HCT116 (cell line): ENCODE results near the gene EHBP1. TPM values are rescaled to one million over a fixed set of nuclear protein-coding genes. Genes with fewer than 3 reads are reported as not detected.

Experiments used
- ATAC-seq: fragments of 200-7000 bp; cut with Tn5 transposase; 2 replicates; pipeline ENCODE4 v1.9.1; 2020; ENCODE audit warnings: mild to moderate bottlenecking, moderate library complexity
- BruUV-seq: library from RNA; stranded (reverse); fragments of 400-500 nt; replicated peaks from 2 replicates; lab custom pipeline; 2021; lab: Mats Ljungman, UMichigan
- CTCF ChIA-PET: fragments of 300-600 bp; sonication (Branson Sonifier 250); formaldehyde crosslinking; loops from one replicate; lab custom pipeline; 2021; ENCODE audit warnings: antibody characterized with exemption; lab: Charles Lee
- POLR2A ChIA-PET: fragments of 300-600, 350-600 bp; sonication (Branson Sonifier 250); formaldehyde crosslinking; loops from one replicate; lab custom pipeline; 2021; ENCODE audit warnings: antibody characterized with exemption; lab: Charles Lee
- RAD21 ChIA-PET, 2 experiments: fragments of 300-600 bp; sonication (Branson Sonifier 250); formaldehyde crosslinking; loops; one replicate each; lab custom pipeline; 2023; ENCODE audit warnings: low total read pairs in 2 of 2; ENCODE audit not compliant: uncharacterized antibody in 2 of 2, unreplicated experiment in 2 of 2, low non-redundant PET in 1 of 2; lab: Charles Lee
- DNase-seq: peaks from one replicate; pipeline ENCODE4 v3.0.0-alpha.2; 2010; ENCODE audit warnings: low read depth, low spot score
- H2AFZ ChIP-seq: fragments of 200-600 bp; shearing (Covaris generic), sonication (generic); 2 replicates; pipeline ENCODE4 v1.6.1; 2017; ENCODE audit warnings: low read depth, mixed run types, mixed read lengths, antibody characterized with exemption, low read length; ENCODE audit not compliant: poor library complexity, severe bottlenecking
- H3K27ac ChIP-seq: 2 replicates; pipeline ENCODE4 v1.5.1; 2012; ENCODE audit warnings: low read depth, low read length
- H3K27me3 ChIP-seq: fragments of 200-600 bp; sonication (generic); 2 replicates; pipeline ENCODE4 v1.6.1; 2016; ENCODE audit warnings: mixed run types, low read length, mixed read lengths; ENCODE audit not compliant: insufficient read depth
- H3K36me3 ChIP-seq, 2 experiments: fragments of 200-500 bp in 1 of 2; fragments of 200-600 bp in 1 of 2; sonication (Bioruptor generic) in 1 of 2; sonication (generic) in 1 of 2; 2 replicates each; pipeline versions ENCODE4 v1.5.1 to v1.6.1; 2014 to 2016; ENCODE audit warnings: low read length in 2 of 2, inconsistent platforms in 1 of 2, mixed read lengths in 1 of 2, mixed run types in 1 of 2; ENCODE audit not compliant: insufficient read depth in 2 of 2, control insufficient read depth in 1 of 2
- H3K4me1 ChIP-seq, 2 experiments: fragments of 200-600 bp in 1 of 2; sonication (generic) in 1 of 2; 2 replicates each; pipeline versions ENCODE4 v1.5.1 to v1.6.1; 2012 to 2017; ENCODE audit warnings: low read length in 2 of 2, inconsistent platforms in 1 of 2, mild to moderate bottlenecking in 1 of 2, mixed read lengths in 1 of 2, mixed run types in 1 of 2, moderate library complexity in 1 of 2; ENCODE audit not compliant: insufficient read depth in 2 of 2, control insufficient read depth in 1 of 2
- H3K4me2 ChIP-seq: fragments of 200-600 bp; sonication (generic); 2 replicates; pipeline ENCODE4 v1.6.1; 2017; ENCODE audit warnings: mixed run types, low read length, mixed read lengths
- H3K4me3 ChIP-seq, 2 experiments: fragments of 200-600 bp in 1 of 2; sonication (generic) in 1 of 2; replicated peaks in 1 of 2; 2 replicates each; pipeline ENCODE4 v1.5.1; 2011 to 2016; ENCODE audit warnings: low read length in 2 of 2, control low read depth in 1 of 2, low read depth in 1 of 2, mild to moderate bottlenecking in 1 of 2, mixed read lengths in 1 of 2, mixed run types in 1 of 2
- H3K79me2 ChIP-seq: fragments of 200-600 bp; sonication (generic); 2 replicates; pipeline ENCODE4 v1.6.1; 2017; ENCODE audit warnings: mild to moderate bottlenecking, mixed run types, low read length, moderate library complexity, mixed read lengths; ENCODE audit not compliant: insufficient read depth
- H3K9ac ChIP-seq: fragments of 200-600 bp; sonication (generic); 2 replicates; pipeline ENCODE4 v1.6.1; 2016; ENCODE audit warnings: low read length, mixed read lengths
- H3K9me2 ChIP-seq: fragments of 200-600 bp; sonication (generic), shearing (Covaris generic); 2 replicates; pipeline ENCODE4 v1.6.1; 2017; ENCODE audit warnings: mixed run types, mild to moderate bottlenecking, moderate library complexity; ENCODE audit not compliant: insufficient read depth
- H3K9me3 ChIP-seq, 2 experiments: fragments of 200-500 bp in 1 of 2; fragments of 200-600 bp in 1 of 2; sonication (Bioruptor generic) in 1 of 2; sonication (generic) in 1 of 2; 2 replicates each; pipeline ENCODE4 v1.6.1; 2014 to 2017; ENCODE audit warnings: low read length in 2 of 2, mixed read lengths in 2 of 2, inconsistent platforms in 1 of 2, low read depth in 1 of 2, mild to moderate bottlenecking in 1 of 2, mixed run types in 1 of 2, moderate library complexity in 1 of 2; ENCODE audit not compliant: control insufficient read depth in 1 of 2, insufficient read depth in 1 of 2
- H4K20me1 ChIP-seq: fragments of 200-600 bp; sonication (generic), shearing (Covaris generic); 2 replicates; pipeline ENCODE4 v1.6.1; 2017; ENCODE audit warnings: mixed run types, mild to moderate bottlenecking, moderate library complexity; ENCODE audit not compliant: insufficient read depth
- CBX3 ChIP-seq: IDR thresholded peaks from 2 replicates; pipeline ENCODE4 v1.6.1; 2012; ENCODE audit warnings: low read depth
- CEBPB ChIP-seq: IDR thresholded peaks from 2 replicates; pipeline ENCODE4 v1.6.1; 2012; ENCODE audit warnings: low read depth
- ELF1 ChIP-seq: IDR thresholded peaks from 2 replicates; pipeline ENCODE4 v1.6.1; 2012; ENCODE audit warnings: low read depth, borderline replicate concordance
- EZH2 ChIP-seq: fragments of 200-600 bp; sonication (generic); IDR thresholded peaks from 2 replicates; pipeline ENCODE4 v1.6.1; 2017; ENCODE audit warnings: antibody characterized with exemption, mixed run types
- EZH2phosphoT487 ChIP-seq: fragments of 200-600 bp; IDR thresholded peaks from 2 replicates; pipeline ENCODE4 v1.6.1; 2018; ENCODE audit warnings: antibody characterized with exemption, borderline replicate concordance
- FOSL1 ChIP-seq: IDR thresholded peaks from 2 replicates; pipeline ENCODE4 v1.6.1; 2012; ENCODE audit warnings: low read depth
- MAX ChIP-seq: IDR thresholded peaks from 2 replicates; pipeline ENCODE4 v1.6.1; 2012
- POLR2A ChIP-seq: IDR thresholded peaks from 2 replicates; pipeline ENCODE4 v1.7.0; 2011; ENCODE audit warnings: borderline replicate concordance; ENCODE audit not compliant: insufficient read depth, insufficient read length; ENCODE audit errors: extremely low read depth
- POLR2AphosphoS5 ChIP-seq: IDR thresholded peaks from 2 replicates; pipeline ENCODE4 v1.6.1; 2011; ENCODE audit warnings: mild to moderate bottlenecking, low read depth, low read length, moderate library complexity
- RAD21 ChIP-seq: IDR thresholded peaks from 2 replicates; pipeline ENCODE4 v1.6.1; 2012; ENCODE audit warnings: low read depth, mild to moderate bottlenecking
- REST ChIP-seq: IDR thresholded peaks from 2 replicates; pipeline ENCODE4 v1.6.1; 2012; ENCODE audit warnings: low read depth
- SIN3A ChIP-seq: IDR thresholded peaks from 2 replicates; pipeline ENCODE4 v1.6.1; 2012; ENCODE audit warnings: low read depth
- SP1 ChIP-seq: IDR thresholded peaks from 2 replicates; pipeline ENCODE4 v1.6.1; 2012; ENCODE audit warnings: low read depth
- SRF ChIP-seq: IDR thresholded peaks from 2 replicates; pipeline ENCODE4 v1.6.1; 2012; ENCODE audit warnings: low read depth
- TCF7L2 ChIP-seq: IDR thresholded peaks from 2 replicates; pipeline ENCODE4 v1.7.0; 2011; ENCODE audit warnings: borderline replicate concordance, inconsistent platforms; ENCODE audit not compliant: insufficient read depth, insufficient read length; ENCODE audit errors: extremely low read depth
- YY1 ChIP-seq: IDR thresholded peaks from 2 replicates; pipeline ENCODE4 v1.6.1; 2011; ENCODE audit warnings: low read length, low read depth, moderate library complexity, mild to moderate bottlenecking; ENCODE audit not compliant: insufficient replicate concordance; ENCODE audit errors: extremely low read depth
- ZNF274 ChIP-seq: fragments of 200-500 bp; sonication (Bioruptor generic); IDR thresholded peaks from 2 replicates; pipeline ENCODE4 v1.6.1; 2014; ENCODE audit warnings: mild to moderate bottlenecking, low read depth, low read length, inconsistent platforms
- intact Hi-C: fragments of 100-400 bp; cut with micrococcal nuclease; formaldehyde crosslinking; loops from 2 replicates; pipeline ENCODE4 v1.10.0; 2022
- total RNA-seq: library from RNA; stranded (reverse); gene quantifications from one replicate; pipeline ENCODE4 v1.2.1, GENCODE V29; 2021; ENCODE audit not compliant: unreplicated experiment

EHBP1 gene
- total RNA-seq, 1 experiment from 2014 or later, result 89.9 TPM

GRCh38 chr2:62968168-62968567 lies 262.7 kb downstream of the EHBP1 start:
- Histone ChIP-seq H3K9ac (no peak overlapping the region), H3K9me2 (no peaks in the 10 kb centered on the region), H3K27me3 (no peaks in the 10 kb centered on the region), H3K9me3 (no peaks in the 10 kb centered on the region), H2AFZ (no peak overlapping the region), H4K20me1 (no peaks in the 10 kb centered on the region), H3K27ac (no peak overlapping the region), H3K4me3 (no peak overlapping the region), H3K4me1 (no peaks in the 10 kb centered on the region), H3K4me2 (no peak overlapping the region), H3K79me2 (no peaks in the 10 kb centered on the region), H3K36me3 (peaks cover 2 to 7% of the 10 kb centered on the region in 2 experiments; a peak in 2 of 4 replicates)
- no TSS peak for BruUV-seq
- no peak for TF ChIP-seq CBX3
- no peak for TF ChIP-seq ELF1
- no peak for TF ChIP-seq FOSL1
- no peak for TF ChIP-seq ZNF274
- TF ChIP-seq RAD21, result no peak
- no peak for TF ChIP-seq POLR2A
- no peak for TF ChIP-seq POLR2AphosphoS5
- TF ChIP-seq SP1, result no peak
- no peak for TF ChIP-seq TCF7L2
- no peak for TF ChIP-seq REST
- no peak for TF ChIP-seq MAX
- no peak for TF ChIP-seq YY1
- no peak for TF ChIP-seq SIN3A
- TF ChIP-seq CEBPB, result no peak
- no peak for TF ChIP-seq EZH2phosphoT487
- no peak for TF ChIP-seq SRF
- no peak for TF ChIP-seq EZH2
- RAD21 ChIA-PET, result no interaction called here
- intact Hi-C loops, result no loop called here
- POLR2A ChIA-PET, result no interaction called here
- ATAC-seq, result no peak
- CTCF ChIA-PET, result no interaction called here
- no peak for DNase-seq
